DND-41 (cell line): ENCODE data around the gene RIC1.

Source experiments
- ATAC-seq: fragments of 200-7000 bp; cut with Tn5 transposase; 3 replicates; pipeline ENCODE4 v1.9.1; 2021; ENCODE audit warnings: low read depth; ENCODE audit not compliant: insufficient read depth
- DNase-seq: peaks from one replicate; pipeline ENCODE4 v3.0.0-alpha.2; 2020
- H2AFZ ChIP-seq: 2 replicates; pipeline ENCODE4 v1.6.0; 2012; ENCODE audit warnings: low read depth, low read length
- H3K27ac ChIP-seq: 2 replicates; pipeline ENCODE4 v1.5.1; 2012; ENCODE audit warnings: low read length, inconsistent platforms
- H3K27me3 ChIP-seq: fragments of 200-600 bp; sonication (generic); 2 replicates; pipeline ENCODE4 v1.6.0; 2012; ENCODE audit warnings: low read length, mild to moderate bottlenecking, inconsistent platforms; ENCODE audit not compliant: insufficient read depth, poor library complexity
- H3K36me3 ChIP-seq: 2 replicates; pipeline ENCODE4 v1.5.1; 2012; ENCODE audit warnings: low read length, inconsistent platforms; ENCODE audit not compliant: insufficient read depth
- H3K4me1 ChIP-seq: 2 replicates; pipeline ENCODE4 v1.5.1; 2012; ENCODE audit warnings: mild to moderate bottlenecking, low read length; ENCODE audit not compliant: insufficient read depth
- H3K4me2 ChIP-seq: 2 replicates; pipeline ENCODE4 v1.6.0; 2012; ENCODE audit warnings: mild to moderate bottlenecking, moderate library complexity, low read length, inconsistent platforms; ENCODE audit not compliant: insufficient read depth
- H3K4me3 ChIP-seq, 2 experiments: fragments of 200-600 bp in 1 of 2; shearing (Covaris generic) in 1 of 2; 2 replicates each; pipeline ENCODE4 v1.5.1; 2012 to 2016; ENCODE audit warnings: inconsistent platforms in 2 of 2, low read length in 2 of 2, mild to moderate bottlenecking in 2 of 2, low read depth in 1 of 2, moderate library complexity in 1 of 2
- H3K79me2 ChIP-seq: 2 replicates; pipeline ENCODE4 v1.6.0; 2012; ENCODE audit warnings: low read length, inconsistent platforms; ENCODE audit not compliant: insufficient read depth
- H3K9ac ChIP-seq: 2 replicates; pipeline ENCODE4 v1.6.0; 2012; ENCODE audit warnings: low read depth, mild to moderate bottlenecking, inconsistent platforms, low read length, moderate library complexity
- H3K9me3 ChIP-seq: 2 replicates; pipeline ENCODE4 v1.5.1; 2012; ENCODE audit warnings: low read length, moderate library complexity, mild to moderate bottlenecking, inconsistent platforms; ENCODE audit not compliant: insufficient read depth, severe bottlenecking
- H4K20me1 ChIP-seq: 2 replicates; pipeline ENCODE4 v1.6.0; 2012; ENCODE audit warnings: low read length; ENCODE audit not compliant: insufficient read depth
- EZH2 ChIP-seq: IDR thresholded peaks from 3 replicates; pipeline ENCODE4 v1.6.1; 2012; ENCODE audit warnings: borderline replicate concordance, low read depth, mild to moderate bottlenecking, moderate library complexity, low read length, inconsistent platforms; ENCODE audit not compliant: severe bottlenecking
- TF ChIP-seq, protein P1 (sequence below): IDR thresholded peaks from 2 replicates; pipeline ENCODE4 v1.5.1; 2012; ENCODE audit warnings: borderline replicate concordance, low read length, moderate library complexity, mild to moderate bottlenecking; ENCODE audit not compliant: poor library complexity, severe bottlenecking; ENCODE audit errors: extremely low read depth

RIC1 gene

DNA sequence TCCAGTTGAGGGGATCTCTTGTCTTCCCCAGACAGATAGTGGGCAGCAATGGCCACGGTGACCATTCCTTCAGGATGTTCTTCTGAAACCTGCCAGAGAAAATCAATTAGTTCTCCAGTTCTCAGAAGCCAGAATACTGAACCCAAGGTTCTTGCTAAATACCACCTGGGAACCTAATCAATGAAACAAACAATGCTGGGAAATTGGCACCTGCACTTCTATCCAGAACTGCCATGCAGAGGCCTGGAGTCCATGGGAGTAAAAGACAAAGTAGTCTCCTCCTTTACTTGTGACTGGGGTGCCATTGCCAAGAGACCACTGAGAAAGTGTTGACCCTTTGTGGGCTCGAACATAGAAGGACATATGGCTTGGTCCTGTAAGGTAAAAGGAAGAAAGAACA is 158.3 kb downstream of the RIC1 start:
- no peak overlapping the region for H3K9ac ChIP-seq
- H2AFZ ChIP-seq = no peak overlapping the region
- H3K79me2 ChIP-seq = no peaks in the 10 kb centered on the region
- no peaks in the 10 kb centered on the region for H3K4me1 ChIP-seq
- H3K27me3 ChIP-seq = no peaks in the 10 kb centered on the region
- TF ChIP-seq, protein P1, sequence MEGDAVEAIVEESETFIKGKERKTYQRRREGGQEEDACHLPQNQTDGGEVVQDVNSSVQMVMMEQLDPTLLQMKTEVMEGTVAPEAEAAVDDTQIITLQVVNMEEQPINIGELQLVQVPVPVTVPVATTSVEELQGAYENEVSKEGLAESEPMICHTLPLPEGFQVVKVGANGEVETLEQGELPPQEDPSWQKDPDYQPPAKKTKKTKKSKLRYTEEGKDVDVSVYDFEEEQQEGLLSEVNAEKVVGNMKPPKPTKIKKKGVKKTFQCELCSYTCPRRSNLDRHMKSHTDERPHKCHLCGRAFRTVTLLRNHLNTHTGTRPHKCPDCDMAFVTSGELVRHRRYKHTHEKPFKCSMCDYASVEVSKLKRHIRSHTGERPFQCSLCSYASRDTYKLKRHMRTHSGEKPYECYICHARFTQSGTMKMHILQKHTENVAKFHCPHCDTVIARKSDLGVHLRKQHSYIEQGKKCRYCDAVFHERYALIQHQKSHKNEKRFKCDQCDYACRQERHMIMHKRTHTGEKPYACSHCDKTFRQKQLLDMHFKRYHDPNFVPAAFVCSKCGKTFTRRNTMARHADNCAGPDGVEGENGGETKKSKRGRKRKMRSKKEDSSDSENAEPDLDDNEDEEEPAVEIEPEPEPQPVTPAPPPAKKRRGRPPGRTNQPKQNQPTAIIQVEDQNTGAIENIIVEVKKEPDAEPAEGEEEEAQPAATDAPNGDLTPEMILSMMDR = no peak
- no peak for TF ChIP-seq EZH2
- H3K4me2 ChIP-seq = no peak overlapping the region
- no peak for DNase-seq
- H3K9me3 ChIP-seq = no peaks in the 10 kb centered on the region
- H3K27ac ChIP-seq = no peak overlapping the region
- H3K36me3 ChIP-seq = peaks cover 12% of the 10 kb centered on the region
- no peak overlapping the region for H3K4me3 ChIP-seq
- no peak for ATAC-seq
- no peaks in the 10 kb centered on the region for H4K20me1 ChIP-seq

- Histone ChIP-seq H3K79me2 (no peaks in the 10 kb centered on the region), H3K4me1 (no peaks in the 10 kb centered on the region), H3K4me2 (no peak overlapping the region), H3K9ac (no peak overlapping the region), H3K9me3 (no peaks in the 10 kb centered on the region), H4K20me1 (no peaks in the 10 kb centered on the region), H3K36me3 (peaks cover 12% of the 10 kb centered on the region), H3K4me3 (no peak overlapping the region), H2AFZ (no peak overlapping the region), H3K27me3 (no peaks in the 10 kb centered on the region), H3K27ac (no peak overlapping the region)
- DNase-seq = no peak
- no peak for ATAC-seq
- TF ChIP-seq, protein P1 = no peak
- no peak for TF ChIP-seq EZH2
Observed at GRCh38 chr9:5787759-5788302, 158.9 kb downstream of the RIC1 start.

- no peak overlapping the region for H3K27ac ChIP-seq
- H2AFZ ChIP-seq = no peak overlapping the region
- TF ChIP-seq EZH2 = no peak
- TF ChIP-seq, protein P1 = no peak
- H3K4me3 ChIP-seq = no peak overlapping the region
- no peaks in the 10 kb centered on the region for H3K9me3 ChIP-seq
- ATAC-seq = no peak
- H3K27me3 ChIP-seq = no peaks in the 10 kb centered on the region
- H3K36me3 ChIP-seq = peaks cover 12% of the 10 kb centered on the region
- H3K9ac ChIP-seq = no peak overlapping the region
- H3K4me1 ChIP-seq = no peaks in the 10 kb centered on the region
- DNase-seq = no peak
- H3K79me2 ChIP-seq = no peaks in the 10 kb centered on the region
- H3K4me2 ChIP-seq = no peak overlapping the region
- no peaks in the 10 kb centered on the region for H4K20me1 ChIP-seq
Observed at GRCh38 chr9:5789489-5789888, 160.6 kb downstream of the RIC1 start.

DNA sequence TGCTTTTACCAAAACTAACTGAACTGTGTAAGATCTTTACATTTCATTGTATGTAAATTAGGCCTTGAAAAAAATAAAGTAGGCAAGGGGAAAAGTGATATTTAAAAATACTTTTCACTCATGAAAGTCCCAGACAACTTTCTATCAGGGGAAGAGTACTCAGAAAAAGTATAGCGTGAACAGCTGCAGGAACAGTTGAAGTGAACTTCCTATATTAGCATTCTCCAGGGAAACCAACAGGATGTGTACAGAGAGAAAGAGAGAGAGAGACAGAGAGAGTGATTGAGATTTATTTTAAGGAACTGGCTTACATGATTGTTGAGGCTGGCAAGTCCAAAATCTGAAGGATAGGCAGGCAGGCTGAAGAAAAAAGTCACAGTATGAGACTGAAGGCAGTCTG is 162.0 kb downstream of the RIC1 start:
- no peak overlapping the region for H3K4me2 ChIP-seq
- no peaks in the 10 kb centered on the region for H3K4me1 ChIP-seq
- DNase-seq (no peak), ATAC-seq (no peak)
- H3K27me3 ChIP-seq = no peaks in the 10 kb centered on the region
- no peaks in the 10 kb centered on the region for H3K79me2 ChIP-seq
- H3K27ac ChIP-seq = no peak overlapping the region
- H2AFZ ChIP-seq = no peak overlapping the region
- no peak overlapping the region for H3K9ac ChIP-seq
- H4K20me1 ChIP-seq = no peaks in the 10 kb centered on the region
- no peak overlapping the region for H3K4me3 ChIP-seq
- TF ChIP-seq, protein P1 = no peak
- TF ChIP-seq EZH2 = no peak
- peaks cover 7% of the 10 kb centered on the region for H3K36me3 ChIP-seq
- H3K9me3 ChIP-seq = no peaks in the 10 kb centered on the region
